ENCODE data around the gene DAW1. TPM values are rescaled to one million over a fixed set of nuclear protein-coding genes. Genes with fewer than 3 reads are reported as not detected.

DAW1 gene
- polyA plus RNA-seq, 1 donor (not counting 4 experiments of a cell fraction or from before 2014, with no cell fraction given) = 0.24 TPM

GRCh38 chr2:227932001-227932400 lies 60.6 kb downstream of the DAW1 start:
- dilution Hi-C loops (cut with MboI; ENCODE audit: extremely low pct_ligation_motif_present, low sequenced_read_pairs) = no loop called here
- Histone ChIP-seq H3K4me2 (ENCODE audit: control insufficient read depth, extremely low read depth, insufficient read depth, low read depth, low read length) (no peak overlapping the region), H3K79me2 (ENCODE audit: control insufficient read depth, insufficient read depth, low read length) (no peaks in the 10 kb centered on the region), H3K36me3 (ENCODE audit: control insufficient read depth in 2 of 2, extremely low read depth in 1 of 2, insufficient read depth in 2 of 2, low read length in 2 of 2) (no peaks in the 10 kb centered on the region), H2AFZ (ENCODE audit: control insufficient read depth, low read length) (no peak overlapping the region), H4K20me1 (ENCODE audit: control insufficient read depth, extremely low read depth, insufficient read depth, low read length) (no peaks in the 10 kb centered on the region), H3K4me3 (ENCODE audit: control insufficient read depth in 2 of 3, extremely low read depth in 1 of 3, insufficient read depth in 2 of 3, low read depth in 1 of 3, low read length in 3 of 3) (no peak overlapping the region), H3K4me1 (ENCODE audit: control insufficient read depth, extremely low read depth, insufficient read depth, low read length) (no peaks in the 10 kb centered on the region), H3K9ac (ENCODE audit: control insufficient read depth, extremely low read depth, insufficient read depth, low read length) (no peak overlapping the region), H3K9me3 (ENCODE audit: control insufficient read depth, low read depth, low read length) (no peaks in the 10 kb centered on the region), H3K9me1 (ENCODE audit: control insufficient read depth, extremely low read depth, insufficient read depth, low read length) (no peaks in the 10 kb centered on the region), H3K27ac (ENCODE audit: control insufficient read depth, insufficient read depth, low read length) (no peak overlapping the region), H3K27me3 (ENCODE audit: control insufficient read depth, extremely low read depth, insufficient read depth, low read length) (no peaks in the 10 kb centered on the region)
- DNase-seq (ENCODE audit: low read depth, low spot score) (no peak), FAIRE-seq (no peak)
- TF ChIP-seq CTCF (optimal IDR thresholded peaks at IDR 0.05 in 1 of 3, IDR thresholded peaks at IDR 0.05 in 1 of 3, conservative IDR thresholded peaks at IDR 0.05 in 1 of 3; ENCODE audit: extremely low read depth in 1 of 3, insufficient read depth in 2 of 3, low read length in 3 of 3) = no peak
- TF ChIP-seq EZH2 (IDR thresholded peaks at IDR 0.05; ENCODE audit: low read length) = no peak

GRCh38 chr2:227932403-227932802 lies 61.0 kb downstream of the DAW1 start:
- dilution Hi-C loops (cut with MboI; ENCODE audit: extremely low pct_ligation_motif_present, low sequenced_read_pairs) = no loop called here
- no peaks in the 10 kb centered on the region for H3K36me3 ChIP-seq (ENCODE audit: control insufficient read depth in 2 of 2, extremely low read depth in 1 of 2, insufficient read depth in 2 of 2, low read length in 2 of 2)
- no peak for FAIRE-seq

More at GRCh38 chr2:227932403-227932802, 61.0 kb downstream of the DAW1 start:
- no peaks in the 10 kb centered on the region for H3K9me1 ChIP-seq (ENCODE audit: control insufficient read depth, extremely low read depth, insufficient read depth, low read length)
- no peak overlapping the region for H2AFZ ChIP-seq (ENCODE audit: control insufficient read depth, low read length)
- DNase-seq (ENCODE audit: low read depth, low spot score) = no peak
- no peak overlapping the region for H3K9ac ChIP-seq (ENCODE audit: control insufficient read depth, extremely low read depth, insufficient read depth, low read length)
- no peak for TF ChIP-seq CTCF (optimal IDR thresholded peaks at IDR 0.05 in 1 of 3, IDR thresholded peaks at IDR 0.05 in 1 of 3, conservative IDR thresholded peaks at IDR 0.05 in 1 of 3; ENCODE audit: extremely low read depth in 1 of 3, insufficient read depth in 2 of 3, low read length in 3 of 3)
- no peak for TF ChIP-seq EZH2 (IDR thresholded peaks at IDR 0.05; ENCODE audit: low read length)
- H3K4me1 ChIP-seq (ENCODE audit: control insufficient read depth, extremely low read depth, insufficient read depth, low read length) = no peaks in the 10 kb centered on the region
- H3K4me2 ChIP-seq (ENCODE audit: control insufficient read depth, extremely low read depth, insufficient read depth, low read depth, low read length) = no peak overlapping the region
- H3K4me3 ChIP-seq (ENCODE audit: control insufficient read depth in 2 of 3, extremely low read depth in 1 of 3, insufficient read depth in 2 of 3, low read depth in 1 of 3, low read length in 3 of 3) = no peak overlapping the region
- H3K27me3 ChIP-seq (ENCODE audit: control insufficient read depth, extremely low read depth, insufficient read depth, low read length) = no peaks in the 10 kb centered on the region
- H3K79me2 ChIP-seq (ENCODE audit: control insufficient read depth, insufficient read depth, low read length) = no peaks in the 10 kb centered on the region
- no peaks in the 10 kb centered on the region for H3K9me3 ChIP-seq (ENCODE audit: control insufficient read depth, low read depth, low read length)
- no peaks in the 10 kb centered on the region for H4K20me1 ChIP-seq (ENCODE audit: control insufficient read depth, extremely low read depth, insufficient read depth, low read length)
- no peak overlapping the region for H3K27ac ChIP-seq (ENCODE audit: control insufficient read depth, insufficient read depth, low read length)

Measured in keratinocyte (primary cell).